Activated T-helper 1 cell treated with Interleukin-2 at 50 U/mL for 16 hours (primary cell): ENCODE results near the gene PSMA6.
"Not testable (repeated sequence)": the region's sequence is repeated elsewhere in the genome, so short reads cannot be mapped to it uniquely, and the experiment has no call there.

Experiments
- DNase-seq: peaks from one replicate; pipeline ENCODE4 v3.0.0-alpha.2; 2020; ENCODE audit warnings: low read depth

Gene PSMA6

DNA sequence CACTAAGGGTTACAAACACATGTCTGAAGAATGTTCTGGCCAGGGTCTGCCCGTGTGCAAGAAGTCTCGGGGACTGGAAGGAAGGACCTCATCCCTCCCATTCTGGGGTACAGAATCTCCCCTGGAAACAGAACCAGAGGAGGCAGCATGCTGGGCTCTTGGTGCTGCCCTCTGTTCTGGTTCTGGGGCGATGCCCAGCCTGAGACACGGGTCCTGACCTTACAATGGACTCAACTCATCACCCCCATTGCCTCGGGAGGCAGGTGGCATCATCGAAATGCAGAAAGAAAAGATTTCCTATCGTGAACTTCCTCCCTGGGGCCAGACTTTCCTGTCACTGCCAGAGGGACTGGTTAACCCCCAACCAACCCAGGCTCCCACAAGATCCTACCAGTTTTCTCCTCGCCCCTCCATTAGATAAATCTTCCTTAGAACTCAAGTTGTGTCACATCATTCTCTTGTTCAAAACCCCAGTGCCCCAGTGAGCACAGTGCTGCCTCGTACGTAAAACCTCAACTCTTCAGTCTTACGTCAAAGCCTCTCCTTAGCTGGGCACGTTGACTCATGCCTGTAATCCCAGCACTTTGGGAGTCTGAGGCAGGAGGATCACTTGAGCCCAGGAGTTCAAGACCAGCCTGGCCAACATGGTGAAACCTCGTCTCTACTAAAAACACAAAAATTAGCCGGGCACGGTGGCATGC, 52.1 kb downstream of the PSMA6 start:
- no peak for DNase-seq

DNA sequence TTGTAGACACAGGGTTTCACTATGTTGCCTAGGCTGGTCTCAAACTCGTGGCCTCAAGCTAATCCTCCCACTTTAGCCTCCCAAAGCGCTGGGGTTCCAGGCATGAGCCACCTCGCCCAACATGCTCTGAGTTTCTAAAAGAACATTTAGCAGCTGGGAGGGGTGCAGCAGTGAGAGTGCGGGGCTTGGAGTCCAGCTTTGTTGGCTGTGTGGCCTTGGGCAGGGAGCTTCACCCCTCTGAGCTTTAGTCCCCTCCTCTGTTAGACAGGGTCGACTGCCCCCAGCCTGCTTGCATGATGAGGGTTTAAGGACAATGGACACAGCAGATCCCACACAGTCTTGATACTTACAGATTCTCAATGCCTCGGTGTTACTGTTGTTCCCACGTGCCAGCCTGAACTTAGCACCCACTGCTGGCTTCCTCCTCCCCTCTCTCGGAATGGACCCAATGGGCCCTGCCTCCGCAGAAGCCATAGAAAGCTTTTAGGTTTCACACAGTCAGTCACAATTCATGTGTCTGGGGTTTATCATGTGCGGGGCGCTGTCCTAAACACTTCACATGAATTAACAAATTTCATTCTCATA, 54.6 kb downstream of the PSMA6 start:
- DNase-seq: no peak

DNA sequence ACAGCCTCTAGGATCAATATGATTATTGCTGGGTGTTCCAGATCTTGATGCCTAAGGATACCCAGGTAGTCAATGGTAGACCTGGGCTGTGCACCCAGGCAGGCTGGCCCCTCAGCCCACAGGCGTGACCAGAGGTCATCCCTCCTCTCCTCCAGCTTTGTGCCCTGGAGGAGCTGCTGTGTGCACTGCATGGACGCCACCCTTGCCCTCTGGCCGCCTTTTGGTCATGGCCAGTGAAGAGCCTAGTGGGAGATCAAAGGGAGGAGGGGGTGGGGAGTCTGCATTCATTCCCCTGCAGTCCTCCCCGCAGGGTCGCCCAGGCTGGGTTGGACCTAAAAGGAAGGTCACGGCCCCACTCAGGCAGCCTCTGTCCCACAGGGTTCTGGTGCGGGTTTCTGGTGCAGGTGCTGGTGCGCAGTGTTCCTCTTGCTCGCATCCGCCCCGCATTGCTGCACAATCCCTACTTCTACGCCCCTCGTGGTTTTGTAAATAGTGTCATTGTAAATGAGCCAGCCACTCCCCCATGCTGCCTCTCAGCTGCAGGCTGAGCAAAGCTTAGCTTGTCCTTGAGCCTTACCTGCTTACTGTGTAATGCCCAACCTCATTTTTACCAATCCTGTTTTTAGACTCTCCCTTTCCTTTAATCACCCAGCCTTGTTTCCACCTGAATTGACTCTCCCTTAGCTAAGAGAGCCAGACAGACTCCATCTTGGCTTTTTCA, 55.3 kb downstream of the PSMA6 start:
- DNase-seq: no peak

DNA sequence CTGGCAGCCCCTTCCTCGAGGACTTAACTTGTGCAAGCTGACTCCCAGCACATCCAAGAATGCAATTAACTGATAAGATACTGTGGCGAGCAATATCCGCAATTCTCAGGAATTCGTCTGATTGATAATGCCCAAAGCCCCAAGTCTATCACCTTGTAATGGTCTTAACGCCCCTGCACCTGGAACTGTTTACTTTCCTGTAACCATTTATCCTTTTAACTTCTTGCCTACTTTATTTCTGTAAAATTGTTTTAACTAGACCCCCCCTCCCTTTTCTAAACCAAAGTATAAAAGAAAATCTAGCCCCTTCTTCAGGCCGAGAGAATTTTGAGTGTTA, 55.8 kb downstream of the PSMA6 start:
- DNase-seq: not testable (repeated sequence)

DNA sequence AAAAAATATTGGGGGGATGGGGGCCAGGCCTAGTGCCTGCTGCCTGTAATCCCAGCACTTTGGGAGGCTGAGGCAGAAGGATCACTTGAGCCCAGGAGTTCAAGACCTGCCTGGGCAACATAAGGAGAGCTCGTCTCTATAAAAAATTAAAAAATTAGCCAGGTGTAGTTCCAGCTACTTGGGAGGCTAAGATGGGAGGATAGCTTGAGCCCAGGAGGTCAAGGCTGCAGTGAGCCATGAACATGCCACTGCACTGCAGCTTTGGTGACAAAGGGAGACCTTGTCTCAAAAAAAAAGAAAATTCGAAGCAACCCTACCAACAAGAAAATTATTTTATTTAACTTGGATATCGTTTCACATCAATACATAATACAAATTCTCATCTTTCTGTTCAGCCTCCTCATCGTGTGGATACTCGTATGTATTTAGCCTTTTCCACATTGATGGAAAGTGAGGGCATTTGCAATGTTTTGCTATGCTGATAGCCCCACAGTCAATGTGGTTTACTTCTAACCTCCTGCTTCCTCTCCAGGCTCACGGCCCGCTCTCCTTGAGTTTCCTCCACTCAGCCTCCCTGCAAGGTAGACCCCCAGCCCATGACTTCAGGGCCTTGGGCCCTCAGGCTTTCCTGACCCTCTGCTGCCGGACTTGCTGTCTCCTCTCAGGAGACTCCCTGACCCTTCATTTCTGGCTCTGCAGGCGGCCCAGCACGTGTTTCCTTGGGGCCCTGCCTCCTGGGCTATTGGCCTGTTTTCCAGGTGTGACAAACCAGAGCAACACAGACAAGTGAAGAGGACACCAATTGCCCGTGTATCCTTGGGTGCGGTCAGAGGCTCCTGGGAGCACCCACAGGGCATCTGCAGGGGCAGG, 57.5 kb downstream of the PSMA6 start:
- DNase-seq: no peak

DNA sequence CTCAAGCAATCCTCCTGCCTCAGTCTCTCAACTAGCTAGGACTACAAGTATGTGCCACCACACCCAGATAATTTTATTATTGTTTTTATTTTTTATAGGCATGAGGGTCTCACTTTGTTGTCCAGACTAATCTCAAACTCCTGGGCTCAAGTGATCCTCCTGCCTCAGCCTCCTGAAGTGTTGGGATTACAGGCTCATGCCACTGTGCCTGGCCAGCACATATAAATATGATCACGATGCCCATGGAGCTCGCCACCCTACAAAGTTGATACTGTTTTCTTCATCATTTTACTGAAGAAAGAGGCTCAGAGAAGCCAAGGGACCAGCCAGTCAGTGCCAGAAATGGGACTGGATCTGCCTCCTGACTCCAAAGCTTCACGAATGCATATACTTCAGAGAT, 59.3 kb downstream of the PSMA6 start:
- DNase-seq: no peak

DNA sequence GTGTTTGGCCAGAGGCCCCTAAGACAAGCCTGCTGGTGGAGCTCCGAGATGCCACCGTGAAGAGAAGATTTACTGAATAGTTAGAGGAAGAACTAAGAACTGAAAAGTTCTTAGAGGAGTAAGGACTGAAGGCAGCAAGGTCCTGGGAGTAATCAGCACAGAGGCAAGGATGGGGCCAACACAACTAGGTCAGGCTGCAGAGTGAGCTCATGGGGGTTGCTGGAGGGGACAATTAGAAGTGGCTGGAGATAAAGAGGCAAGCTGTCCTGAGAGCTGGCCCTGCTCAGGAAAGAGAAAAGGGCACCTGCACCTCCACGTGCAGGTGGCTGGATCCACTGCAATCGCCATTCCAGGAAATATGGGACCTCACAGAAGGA, 59.7 kb downstream of the PSMA6 start:
- DNase-seq: no peak

DNA sequence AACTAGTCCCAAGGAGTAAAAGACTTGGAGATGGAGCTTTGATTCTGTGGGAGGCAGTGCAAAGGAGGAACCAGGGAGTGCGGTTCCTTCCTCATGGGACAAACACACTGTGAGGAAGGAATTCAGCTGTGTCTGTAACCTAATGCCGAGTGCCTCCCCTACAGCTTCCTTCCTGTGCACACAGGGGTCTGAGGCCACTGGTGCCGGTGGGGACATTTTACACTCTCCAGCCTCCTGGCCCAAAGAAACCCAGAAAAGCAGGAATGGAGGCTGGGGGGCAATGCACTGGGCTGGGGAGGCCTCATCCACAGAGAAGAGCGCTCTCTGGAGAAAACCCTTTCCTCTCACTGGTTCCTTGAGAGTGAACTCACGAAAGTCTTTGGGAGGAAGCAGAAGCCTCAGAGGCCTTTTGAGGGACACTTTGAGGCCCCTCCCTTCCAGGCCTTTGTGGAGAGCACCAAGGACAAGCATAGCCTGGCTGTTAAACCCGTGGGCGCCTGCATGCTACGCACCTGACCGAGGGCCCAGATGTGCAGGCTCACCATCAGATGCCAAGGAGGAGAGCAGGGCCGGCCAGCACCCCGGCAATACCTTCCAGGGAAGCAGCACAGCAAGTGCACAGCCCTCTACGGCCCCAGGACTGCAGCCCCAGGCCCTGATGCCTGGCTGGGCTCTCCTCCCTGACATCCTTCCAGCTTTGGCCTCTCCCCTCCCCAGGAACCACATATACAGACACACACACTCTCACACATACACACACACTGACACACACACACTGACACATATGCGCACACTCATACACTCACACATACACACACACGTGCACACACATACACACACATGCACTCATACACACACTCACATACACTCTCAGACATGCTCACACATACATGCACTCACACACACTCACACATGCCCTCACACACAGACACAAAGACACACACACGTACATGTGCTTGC, 60.4 kb downstream of the PSMA6 start:
- DNase-seq: no peak

DNA sequence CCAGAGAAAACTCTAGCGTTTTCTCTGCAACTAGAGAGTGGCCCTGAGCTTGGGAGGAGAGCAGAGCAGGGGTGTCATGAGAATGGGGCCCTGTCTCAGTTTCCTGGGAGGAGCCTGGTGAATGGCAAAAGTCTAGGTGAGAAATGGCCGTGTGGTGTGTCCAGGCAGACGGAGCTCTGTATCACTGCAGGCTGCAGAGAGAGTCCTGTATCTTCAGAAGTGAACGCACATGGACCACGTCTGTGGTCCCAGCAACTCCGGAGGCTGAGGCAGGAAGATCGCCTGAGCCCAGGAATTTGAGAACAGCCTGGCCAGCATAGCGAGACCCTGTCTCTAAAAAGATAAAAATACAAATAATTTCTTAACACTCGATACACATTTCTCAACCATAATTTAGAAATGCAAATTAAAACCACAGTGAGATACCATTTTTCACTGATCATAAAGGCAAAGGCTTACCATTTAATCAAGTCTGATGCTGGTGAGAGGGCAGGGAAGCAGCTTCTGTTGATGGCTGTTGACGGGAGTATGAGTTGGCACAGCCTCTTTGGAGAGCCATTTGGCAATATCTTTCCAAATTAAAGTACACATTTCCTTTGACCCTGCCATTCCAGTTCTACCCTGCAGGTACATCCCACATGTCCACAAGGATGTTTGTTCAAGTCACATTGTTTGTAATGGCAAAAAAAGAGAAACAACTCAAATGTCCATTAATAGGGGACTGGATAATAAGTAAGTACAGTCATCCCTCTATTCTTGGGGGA, 61.4 kb downstream of the PSMA6 start:
- no peak for DNase-seq

DNA sequence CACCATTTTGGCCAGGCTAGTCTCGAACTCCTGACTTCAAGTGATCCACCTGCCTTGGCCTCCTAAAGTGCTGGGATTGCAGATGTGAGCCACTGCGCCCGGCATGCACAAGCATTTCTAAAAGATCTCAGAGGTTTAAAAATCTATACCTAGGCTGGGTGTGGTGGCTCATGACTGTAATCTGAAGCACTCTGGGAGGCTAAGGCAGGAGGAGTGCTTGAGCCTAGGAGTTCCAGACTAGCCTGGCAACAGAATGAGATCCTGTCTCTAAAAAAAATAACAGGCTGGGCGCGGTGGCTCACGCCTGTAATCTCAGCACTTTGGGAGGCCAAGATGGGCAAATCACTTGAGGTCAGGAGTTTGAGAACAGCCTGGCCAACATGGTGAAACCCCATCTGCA, 63.1 kb downstream of the PSMA6 start:
- DNase-seq: not testable (repeated sequence)

DNA sequence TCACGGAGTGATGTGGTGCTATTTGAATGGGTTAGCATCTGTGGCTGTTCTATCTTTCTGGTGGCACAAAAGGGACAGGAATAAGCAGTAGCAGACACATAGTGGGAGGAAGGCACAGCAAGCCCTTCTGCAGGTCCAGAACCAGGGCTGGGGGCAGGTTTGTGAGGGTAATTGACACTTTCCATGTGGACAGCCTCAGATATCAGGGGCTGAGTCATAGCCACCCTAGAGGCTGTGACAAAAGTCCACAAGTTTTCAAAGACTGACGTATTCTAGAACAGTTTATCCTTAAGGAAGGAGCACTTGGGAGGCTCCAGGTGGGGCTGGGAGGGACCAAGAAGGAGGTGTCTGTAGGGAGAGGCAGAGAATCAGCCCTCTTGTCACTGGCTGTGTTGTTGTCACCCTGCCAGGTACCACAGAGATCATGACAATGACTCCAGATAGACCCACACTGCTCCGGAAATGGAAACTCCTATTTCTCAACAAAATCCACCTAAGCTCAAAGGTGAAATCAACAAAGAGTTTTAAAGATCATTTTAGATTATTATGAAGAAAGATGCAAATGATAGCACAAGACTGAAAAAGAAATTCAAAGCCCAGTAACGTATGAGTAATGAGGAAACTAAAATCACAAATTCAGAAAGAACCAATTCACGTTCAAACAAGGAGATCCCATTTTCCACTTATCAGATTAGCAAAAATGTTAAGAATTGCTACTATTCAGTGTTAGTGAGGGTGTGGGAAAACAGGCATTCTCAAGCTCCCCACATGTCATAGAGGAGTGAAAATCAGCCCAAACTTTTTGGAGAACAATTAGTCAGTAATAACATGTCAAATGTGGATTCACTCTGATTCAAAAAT, 64.0 kb downstream of the PSMA6 start:
- no peak for DNase-seq

DNA sequence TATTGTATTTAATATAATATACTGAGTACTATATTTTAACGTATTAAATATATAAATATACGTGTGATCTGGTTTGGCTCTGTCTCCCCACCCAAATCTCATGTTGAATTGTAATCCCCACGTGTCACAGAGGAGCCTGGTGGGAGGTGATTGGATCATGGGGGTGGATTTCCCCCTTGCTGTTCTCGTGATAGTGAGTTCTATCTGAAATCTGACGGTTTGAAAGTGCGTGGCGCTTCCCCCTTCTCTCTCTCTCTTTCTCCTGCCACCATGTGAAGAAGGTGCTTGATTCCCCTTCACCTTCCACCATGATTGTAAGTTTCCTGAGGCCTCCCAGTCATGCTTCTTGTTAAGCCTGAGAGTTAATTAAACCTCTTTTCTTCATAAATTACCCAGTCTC, 67.5 kb downstream of the PSMA6 start:
- not testable (repeated sequence) for DNase-seq

DNA sequence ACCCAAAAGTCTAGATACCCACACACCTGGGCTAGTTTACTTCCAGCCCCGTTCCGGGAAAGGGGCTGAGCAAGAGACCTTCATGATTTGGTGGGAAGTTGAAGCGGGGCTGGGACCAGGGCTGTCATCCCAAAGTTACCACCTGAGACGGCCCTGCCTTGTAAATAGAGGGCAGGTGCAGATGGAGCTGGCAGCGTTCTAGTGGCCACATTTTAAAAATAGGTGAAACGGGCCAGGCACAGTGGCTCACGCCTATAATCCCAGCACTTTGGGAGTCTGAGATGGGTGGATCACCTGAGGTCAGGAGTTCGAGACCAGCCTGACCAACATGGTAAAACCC, 68.9 kb downstream of the PSMA6 start:
- DNase-seq: no peak

DNA sequence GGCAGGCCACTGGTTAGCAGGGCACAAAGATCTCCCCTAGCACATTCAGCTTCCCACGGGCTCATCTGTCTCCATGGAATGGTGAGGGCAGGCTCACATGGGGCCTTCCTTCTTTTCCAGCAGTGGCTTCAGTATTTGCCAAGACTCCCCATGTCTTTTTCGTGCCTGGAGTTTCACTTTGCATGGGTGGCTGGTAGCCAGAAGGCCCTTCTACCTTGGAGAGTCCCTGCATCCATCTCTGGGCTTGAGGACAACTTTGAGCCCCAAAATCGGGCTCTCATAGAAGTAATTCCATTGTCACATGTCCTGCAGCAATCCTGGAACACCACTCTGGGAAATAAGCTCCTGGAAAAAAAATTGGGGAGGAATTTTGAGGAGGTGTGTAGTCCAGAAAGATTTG, 70.3 kb downstream of the PSMA6 start:
- DNase-seq: no peak

DNA sequence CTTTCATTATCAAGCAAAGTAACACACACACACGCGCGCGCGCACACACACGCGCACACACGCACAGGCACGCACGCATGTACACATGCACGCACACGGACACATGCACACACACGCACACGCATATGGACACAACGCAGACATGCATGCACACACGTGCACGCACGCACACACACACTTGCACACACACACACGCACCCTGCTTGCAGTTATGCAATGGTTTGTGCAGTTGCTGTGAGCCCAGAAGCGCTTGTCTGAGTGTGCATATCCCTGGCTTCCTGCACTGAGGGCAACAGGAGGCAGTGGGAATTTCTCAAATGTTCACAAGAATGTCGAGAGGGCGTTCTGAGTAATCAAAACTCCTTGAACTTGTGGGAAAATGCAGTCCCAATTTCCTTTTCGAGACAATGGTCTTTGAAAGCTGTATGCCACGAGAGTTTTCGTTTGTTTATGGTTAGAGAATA, 70.8 kb downstream of the PSMA6 start:
- no peak for DNase-seq

DNA sequence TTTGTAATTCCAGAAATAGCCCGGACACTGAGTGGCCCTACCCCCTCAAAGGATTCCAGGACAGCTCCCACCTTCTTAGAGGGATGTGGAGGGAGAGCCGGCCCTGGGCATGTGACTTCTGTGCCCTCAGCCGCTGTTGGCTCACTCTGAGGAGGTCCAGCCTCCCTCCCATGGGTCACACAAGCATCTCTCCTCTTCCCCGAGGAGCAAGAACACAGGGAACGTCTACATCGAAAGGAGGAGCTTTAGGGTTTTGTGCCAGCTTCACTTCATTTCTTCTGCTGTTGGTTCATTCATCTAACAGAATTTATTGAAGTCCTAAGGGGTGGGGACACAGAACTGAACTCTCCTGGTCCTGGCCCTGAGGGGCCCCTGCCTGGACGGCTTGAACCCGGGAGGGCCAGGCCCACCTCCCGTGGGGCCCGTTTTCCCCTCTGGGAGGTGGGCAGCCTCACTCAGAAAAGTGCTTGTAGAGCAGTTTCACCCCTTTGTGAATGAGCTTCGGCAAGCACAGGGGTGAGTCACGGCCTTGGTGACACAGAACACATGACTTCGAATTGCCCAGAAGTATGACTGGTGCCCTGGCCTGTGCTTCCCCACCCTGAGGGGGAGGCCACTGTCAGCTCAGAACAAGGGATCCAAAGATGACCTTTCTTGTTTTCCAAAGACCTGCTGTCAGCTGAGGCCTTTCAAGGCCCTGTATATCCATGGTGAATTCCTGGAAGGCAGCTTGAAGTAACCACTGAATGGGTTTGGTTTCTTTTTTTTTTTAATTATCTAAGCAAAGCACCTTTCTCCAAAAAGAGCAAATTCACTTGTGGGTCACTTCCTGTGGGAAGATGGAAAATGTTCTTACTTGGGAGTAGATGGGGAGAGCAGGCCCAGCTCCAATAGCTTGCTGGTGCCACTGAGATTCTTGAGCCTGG, 73.2 kb downstream of the PSMA6 start:
- DNase-seq: no peak

DNA sequence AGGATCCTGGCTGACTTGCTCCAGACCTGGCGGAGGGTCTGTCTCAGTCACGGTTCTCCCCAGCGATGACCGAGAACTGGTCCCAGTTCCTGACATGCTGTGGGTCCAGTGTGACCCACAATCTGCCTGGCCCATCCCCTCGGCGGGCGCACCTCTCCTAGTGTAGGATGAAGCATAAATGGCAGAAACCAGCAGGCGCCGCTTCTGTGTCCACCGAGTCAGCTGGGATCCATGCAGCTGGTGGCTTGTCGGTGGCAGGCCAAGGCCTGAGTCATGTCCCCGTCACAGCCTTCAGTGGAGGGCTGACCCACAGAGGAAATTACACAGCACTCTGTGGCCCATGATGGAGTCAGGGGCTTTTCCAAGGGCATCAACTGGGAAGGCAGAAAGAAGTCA, 73.9 kb downstream of the PSMA6 start:
- DNase-seq: no peak

DNA sequence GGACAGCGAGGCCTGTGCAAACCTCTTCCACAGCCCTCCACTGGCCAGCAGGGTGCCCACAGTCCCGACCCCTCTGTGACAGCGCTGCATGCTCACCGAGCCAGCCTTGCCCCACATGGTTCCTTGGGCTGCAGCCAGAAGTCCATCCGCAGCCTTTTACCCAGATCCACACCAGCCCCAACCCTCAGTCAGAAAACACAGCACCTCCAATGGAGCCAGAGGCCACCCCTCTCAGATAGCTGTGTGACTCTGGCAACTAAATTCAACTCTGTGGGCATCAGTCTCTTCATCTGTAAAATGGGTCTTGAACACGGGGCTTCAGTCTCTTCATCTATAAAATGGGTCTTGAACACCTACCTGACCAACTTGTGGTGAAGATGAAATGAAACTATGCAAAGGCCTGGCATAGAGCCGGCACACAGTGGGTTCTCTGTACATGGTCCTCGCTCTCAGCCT, 74.4 kb downstream of the PSMA6 start:
- no peak for DNase-seq

DNA sequence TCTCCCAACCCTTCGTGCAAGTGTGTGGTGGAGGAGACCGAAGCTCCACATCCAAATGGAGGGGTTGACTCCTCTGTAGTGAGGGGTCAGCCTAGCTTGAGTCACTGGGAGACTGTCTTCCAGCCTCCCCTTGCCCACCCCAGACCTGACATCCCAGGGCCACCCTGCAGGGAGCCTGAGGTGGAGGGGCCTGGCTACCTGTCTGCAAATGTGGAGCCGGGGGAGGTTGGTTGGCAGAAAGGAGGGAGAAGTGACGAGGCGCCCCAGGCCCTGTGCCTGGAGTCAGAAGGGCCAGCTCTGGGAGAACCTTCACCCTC, 74.8 kb downstream of the PSMA6 start:
- no peak for DNase-seq
